HG03103 (cell line): ENCODE results near the gene FHIT.

ENCODE experiments used
- ATAC-seq: cut with Tn5 transposase; IDR thresholded peaks from one replicate; pipeline ENCODE4 v1.9.1; 2021; ENCODE audit warnings: low read depth; ENCODE audit not compliant: unreplicated experiment

The FHIT gene

DNA sequence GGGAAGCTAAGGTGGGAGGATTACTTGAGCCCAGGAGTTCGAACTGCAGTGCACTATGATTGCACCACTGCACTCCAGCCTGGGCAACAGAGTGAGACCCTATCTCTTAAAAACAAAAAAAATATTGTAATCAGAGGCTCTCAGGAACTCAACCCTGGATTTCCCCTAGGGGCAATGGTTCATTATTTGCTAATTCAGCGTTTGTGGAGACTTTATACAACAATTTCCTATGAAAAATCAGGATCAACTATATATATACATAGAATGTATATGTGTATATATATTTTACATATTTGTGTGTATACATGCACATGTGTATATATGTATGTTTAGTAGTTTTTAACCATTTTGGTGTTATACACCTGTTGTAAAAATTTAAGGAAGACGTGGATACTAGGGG, 463.1 kb downstream of the FHIT start:
- no peak for ATAC-seq

DNA sequence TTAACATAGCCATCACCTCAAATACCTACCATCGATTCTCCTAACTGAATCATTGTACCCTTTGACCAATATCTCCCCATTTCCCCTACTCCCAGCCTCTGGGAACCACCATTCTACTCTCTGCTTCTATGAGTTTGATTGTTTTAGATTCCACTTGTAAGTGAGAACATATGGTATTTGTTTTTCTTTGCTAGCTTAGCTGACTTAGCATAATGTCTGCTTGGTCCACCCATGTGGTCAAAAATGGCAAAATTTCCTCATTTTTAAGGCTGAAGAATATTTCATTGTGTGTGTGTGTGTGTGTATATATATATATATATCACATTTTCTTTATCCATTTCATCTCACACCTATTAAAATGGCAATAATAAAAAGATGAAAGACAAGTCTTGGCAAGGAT, 469.3 kb downstream of the FHIT start:
- no peak for ATAC-seq

GRCh38 chr3:60779637-60780036, 471.6 kb downstream of the FHIT start:
- ATAC-seq = no peak

- no peak for ATAC-seq
Measured at GRCh38 chr3:60775985-60776384, 475.3 kb downstream of the FHIT start.

GRCh38 chr3:60774617-60775016, 476.6 kb downstream of the FHIT start:
- ATAC-seq = no peak

DNA sequence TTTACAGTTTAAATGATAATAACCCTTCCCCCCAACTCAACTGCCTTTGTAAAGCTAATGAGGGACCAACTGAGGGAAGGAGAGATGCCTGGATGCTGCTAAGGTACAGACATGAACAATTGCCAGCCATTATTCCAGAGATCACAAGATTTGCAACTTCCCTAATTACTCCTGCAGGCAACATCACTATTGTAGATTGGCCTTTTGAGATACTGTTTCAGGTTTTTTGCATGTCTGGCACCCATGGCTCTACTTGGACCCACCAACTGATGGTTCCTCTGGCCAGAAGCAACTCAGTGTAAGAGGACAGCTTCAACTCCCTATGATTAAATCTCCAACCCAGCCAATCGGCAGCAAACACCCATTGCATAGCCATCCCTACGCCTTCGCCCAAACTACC, 478.7 kb downstream of the FHIT start:
- no peak for ATAC-seq

GRCh38 chr3:60771766-60772165, 479.5 kb downstream of the FHIT start:
- ATAC-seq = no peak

DNA sequence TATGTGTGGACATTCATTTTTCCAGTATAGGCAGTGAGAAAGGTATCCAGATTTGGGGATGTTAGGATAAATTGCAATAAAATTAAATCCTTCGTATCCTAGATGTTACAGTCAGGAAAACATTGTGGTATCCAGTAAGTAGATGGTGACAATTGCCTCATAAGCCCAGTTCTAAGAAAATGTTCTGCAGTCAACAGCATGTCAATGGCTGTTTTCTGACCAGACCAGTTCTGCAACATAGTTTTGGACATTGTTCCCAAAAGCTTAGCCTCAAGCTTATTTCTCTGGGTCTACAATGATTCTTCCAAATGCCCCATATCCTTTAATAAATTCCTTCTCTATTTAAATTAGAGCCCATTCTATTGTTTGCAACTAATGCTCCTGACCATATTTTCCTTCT, 480.7 kb downstream of the FHIT start:
- no peak for ATAC-seq

DNA sequence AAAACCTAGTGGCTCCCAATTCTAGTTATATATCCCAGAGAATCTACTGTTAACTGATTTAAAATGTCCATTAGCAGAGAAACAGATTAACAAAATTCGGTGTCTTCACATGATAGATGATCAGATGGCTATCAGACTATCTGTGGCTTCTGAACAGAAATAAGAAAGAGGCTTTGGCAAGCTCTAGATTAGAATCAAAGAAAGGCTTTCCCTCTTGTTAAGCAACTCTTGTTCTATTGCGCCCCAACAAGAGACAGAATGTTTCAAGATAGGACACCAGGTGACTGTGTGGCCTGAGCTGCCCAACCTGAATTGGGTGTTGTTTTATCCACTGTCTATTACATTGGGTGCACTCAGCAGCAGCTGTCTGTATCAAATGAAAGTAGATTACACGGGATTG, 483.7 kb downstream of the FHIT start:
- ATAC-seq = no peak

DNA sequence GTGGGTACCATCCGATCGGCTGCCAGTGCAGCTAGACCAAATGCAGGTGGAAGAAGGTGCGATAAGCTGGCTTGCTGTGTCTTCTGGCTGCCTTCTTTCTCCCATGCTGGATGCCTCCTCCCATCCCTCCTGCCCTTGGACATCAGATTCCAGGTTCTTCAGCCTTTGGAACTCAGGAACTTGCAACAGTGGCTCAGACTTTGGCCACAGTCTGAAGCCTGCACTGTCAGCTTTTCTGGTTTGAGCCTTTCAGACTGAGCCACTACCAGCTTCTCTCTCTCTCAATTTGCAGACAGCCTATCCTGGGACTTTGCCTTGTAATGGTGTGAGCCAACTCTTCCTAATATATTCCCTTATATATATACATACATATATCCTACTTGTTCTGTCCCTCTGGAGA, 485.5 kb downstream of the FHIT start:
- ATAC-seq = no peak

DNA sequence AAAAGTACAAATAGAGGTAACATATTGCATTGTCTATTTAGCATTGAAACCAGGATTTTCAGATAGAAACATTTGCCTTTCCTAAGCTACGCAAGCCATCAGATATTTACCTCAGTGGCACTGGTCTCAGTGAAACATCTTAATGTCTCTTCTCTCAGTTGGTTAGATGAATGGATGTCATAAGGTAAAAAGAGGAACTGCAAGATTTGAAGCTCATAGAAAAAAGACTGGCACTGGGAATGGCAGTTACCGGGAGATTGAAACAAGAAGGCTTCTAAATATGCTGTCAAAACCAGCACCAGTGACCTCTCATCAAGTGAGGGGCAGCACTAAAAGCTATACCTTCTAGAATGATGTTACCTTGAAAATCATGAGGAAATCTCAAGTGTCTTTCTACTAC, 486.4 kb downstream of the FHIT start:
- ATAC-seq = no peak

- no peak for ATAC-seq
Measured at GRCh38 chr3:60760145-60760544, 491.1 kb downstream of the FHIT start.

DNA sequence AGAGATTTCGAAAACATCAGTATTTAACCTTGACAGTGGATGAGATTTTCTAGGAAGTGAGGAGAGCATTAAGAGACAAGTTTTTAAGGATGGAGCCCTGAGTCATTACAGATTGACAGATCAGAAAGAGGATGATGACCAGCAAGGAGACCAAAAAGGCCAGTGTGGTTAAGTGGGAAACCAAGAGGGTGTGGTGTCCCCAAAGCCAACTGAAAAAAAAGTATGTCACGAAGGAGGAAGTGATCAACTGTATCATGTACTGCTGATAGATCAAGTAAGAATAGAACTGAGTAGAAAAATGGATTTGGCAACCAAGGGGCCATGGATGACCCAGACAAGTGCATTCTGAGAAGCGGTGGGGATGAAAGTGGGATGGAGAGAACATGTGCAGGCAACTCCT, 491.8 kb downstream of the FHIT start:
- no peak for ATAC-seq

GRCh38 chr3:60758831-60759230, 492.4 kb downstream of the FHIT start:
- ATAC-seq = no peak

DNA sequence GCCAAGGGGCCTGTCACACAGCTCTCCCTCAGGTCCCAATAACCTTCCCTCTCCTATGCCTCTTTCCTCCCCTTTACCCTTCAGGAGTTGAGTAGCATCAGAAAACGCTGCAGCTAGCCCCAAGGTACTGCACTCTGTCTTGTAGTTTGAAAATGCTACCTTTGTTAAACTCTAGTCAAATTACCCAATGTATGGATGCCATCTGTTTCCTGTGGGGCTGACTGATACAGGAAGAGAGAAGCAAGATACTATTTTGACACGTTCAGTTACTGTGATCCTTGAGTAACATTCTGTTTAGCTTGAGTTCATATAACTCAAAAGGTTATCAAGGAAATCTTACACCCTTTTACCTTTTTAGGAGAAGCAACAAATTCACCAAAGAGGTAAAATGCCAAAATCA, 493.1 kb downstream of the FHIT start:
- ATAC-seq = no peak

GRCh38 chr3:60757724-60758123, 493.5 kb downstream of the FHIT start:
- ATAC-seq = no peak

DNA sequence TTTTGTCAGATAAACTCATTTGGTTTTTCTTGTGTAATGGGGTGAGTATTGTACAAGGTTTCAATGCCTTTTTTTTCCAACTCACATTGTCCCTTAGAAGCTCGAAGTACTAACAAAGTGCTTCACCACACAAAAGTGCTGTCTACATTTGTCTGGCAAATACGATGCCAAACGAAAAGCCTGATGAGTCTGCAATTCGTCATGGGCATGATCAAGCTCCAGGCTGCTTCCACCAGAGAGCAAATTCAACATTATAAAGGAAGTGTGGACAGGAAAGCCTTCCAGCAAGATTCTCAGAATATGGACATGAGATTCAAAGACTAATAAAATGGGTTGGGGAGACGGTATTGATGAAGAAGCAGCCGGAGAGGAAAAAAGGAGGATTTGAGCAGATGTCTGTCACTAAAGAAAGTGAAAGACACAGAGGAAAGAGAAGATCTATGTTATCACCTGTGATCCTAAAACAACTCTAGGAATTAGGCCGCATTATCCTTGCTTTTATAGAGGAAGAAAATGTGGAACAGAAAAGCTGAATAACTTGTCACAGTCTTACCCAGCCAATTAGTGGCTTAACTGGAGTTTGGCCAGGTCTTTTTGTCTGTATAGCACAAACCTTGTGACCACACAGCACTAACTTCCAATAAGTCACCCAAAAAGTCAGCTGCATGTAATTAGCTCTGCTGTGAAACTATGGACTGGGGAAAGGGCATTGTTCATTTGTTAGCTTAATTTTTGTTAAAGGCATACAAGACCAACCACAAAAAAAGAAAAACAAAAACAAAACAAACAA, 494.8 kb downstream of the FHIT start:
- no peak for ATAC-seq

- ATAC-seq = no peak
Measured at GRCh38 chr3:60755094-60755493, 496.2 kb downstream of the FHIT start.

DNA sequence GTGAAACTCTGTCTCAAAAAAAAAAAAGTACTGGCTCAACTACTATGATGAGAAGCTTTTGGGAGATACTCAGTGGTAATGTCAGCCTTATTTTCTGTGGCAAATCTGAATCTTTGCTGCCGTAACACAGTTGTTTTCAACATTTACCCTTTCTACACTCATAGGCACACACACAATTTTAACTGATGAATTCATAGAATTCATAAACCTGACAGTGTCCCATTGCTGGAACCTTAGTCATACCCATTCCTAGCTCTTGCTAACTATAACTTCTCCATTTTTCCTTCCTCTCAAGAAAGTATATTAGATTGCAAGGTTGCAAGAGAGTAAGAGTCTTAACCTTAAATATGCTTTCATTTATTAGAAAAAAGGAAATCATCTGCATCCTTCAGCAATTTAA, 496.6 kb downstream of the FHIT start:
- no peak for ATAC-seq

GRCh38 chr3:60752809-60753208, 498.4 kb downstream of the FHIT start:
- no peak for ATAC-seq

DNA sequence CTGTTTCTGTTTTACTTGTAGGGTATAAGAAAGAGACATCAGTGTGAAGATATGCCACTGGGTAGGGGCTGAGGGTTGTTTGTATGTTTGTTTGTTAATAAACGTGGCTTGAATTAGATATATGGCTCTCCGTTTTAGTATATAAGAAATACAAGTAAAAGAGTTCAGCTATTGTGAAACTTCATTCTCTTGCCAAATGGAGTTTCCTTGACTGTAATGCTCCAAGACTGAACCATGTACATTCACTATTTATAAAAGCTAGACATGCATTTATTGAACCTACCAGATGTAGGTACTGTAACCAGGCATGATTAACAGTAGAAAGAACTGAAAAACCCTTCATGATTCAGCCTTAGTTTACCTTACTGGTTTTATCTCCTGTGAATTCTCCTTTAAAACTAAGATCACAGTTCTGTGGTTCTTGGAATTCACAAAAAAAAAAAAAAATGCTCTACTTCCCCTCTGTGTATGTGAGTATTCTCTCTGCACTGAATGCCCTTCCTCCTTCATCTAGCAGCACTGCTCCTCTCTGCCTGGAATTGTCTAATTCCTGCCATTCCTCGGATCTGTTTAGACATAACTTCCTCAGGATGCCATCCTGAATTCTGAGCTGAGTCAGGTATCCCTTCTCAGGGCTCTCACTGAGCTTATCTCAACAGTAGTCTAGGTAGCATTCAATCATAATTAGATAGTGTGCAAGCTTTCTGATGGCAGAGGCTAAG, 504.4 kb downstream of the FHIT start:
- no peak for ATAC-seq

- no peak for ATAC-seq
Measured at GRCh38 chr3:60746043-60746638, 505.1 kb downstream of the FHIT start.
